Stimulated activated naive B cell treated with anti-CD40 and anti-IgM and Interleukin-4, amounts not matched to agents 10 μg/mL and 1 μg/mL and 100 μg/mL, for 72 hours (primary cell): ENCODE results near the gene PROSER3.

Experiments
- ATAC-seq, 2 donors: fragments of 150-1000 bp; cut with Tn5 transposase; replicated peaks; 2 replicates each; pipeline ENCODE4 v1.10.0; 2021; ENCODE audit warnings: moderate library complexity in 1 of 2
- DNase-seq: peaks from one replicate; pipeline ENCODE4 v3.0.0; 2021
- H3K27ac Mint-ChIP-seq: one replicate; pipeline ENCODE4 v1.8.0; 2022; ENCODE audit warnings: mild to moderate bottlenecking, mixed read lengths
- H3K27me3 Mint-ChIP-seq, 2 donors: one replicate each; pipeline ENCODE4 v1.8.0; 2022; ENCODE audit warnings: mixed read lengths in 2 of 2
- H3K36me3 Mint-ChIP-seq, 2 donors: one replicate each; pipeline ENCODE4 v1.8.0; 2022; ENCODE audit warnings: mixed read lengths in 2 of 2, mild to moderate bottlenecking in 1 of 2
- H3K4me1 Mint-ChIP-seq, 2 donors: one replicate each; pipeline ENCODE4 v1.8.0; 2022; ENCODE audit warnings: mixed read lengths in 2 of 2, mild to moderate bottlenecking in 1 of 2
- H3K4me3 Mint-ChIP-seq, 2 donors: one replicate each; pipeline ENCODE4 v1.8.0; 2022; ENCODE audit warnings: mild to moderate bottlenecking in 2 of 2, mixed read lengths in 2 of 2, moderate library complexity in 1 of 2
- H3K9me3 Mint-ChIP-seq, 2 donors: one replicate each; pipeline ENCODE4 v1.8.0; 2022; ENCODE audit warnings: mixed read lengths in 2 of 2, mild to moderate bottlenecking in 1 of 2

The PROSER3 gene

DNA sequence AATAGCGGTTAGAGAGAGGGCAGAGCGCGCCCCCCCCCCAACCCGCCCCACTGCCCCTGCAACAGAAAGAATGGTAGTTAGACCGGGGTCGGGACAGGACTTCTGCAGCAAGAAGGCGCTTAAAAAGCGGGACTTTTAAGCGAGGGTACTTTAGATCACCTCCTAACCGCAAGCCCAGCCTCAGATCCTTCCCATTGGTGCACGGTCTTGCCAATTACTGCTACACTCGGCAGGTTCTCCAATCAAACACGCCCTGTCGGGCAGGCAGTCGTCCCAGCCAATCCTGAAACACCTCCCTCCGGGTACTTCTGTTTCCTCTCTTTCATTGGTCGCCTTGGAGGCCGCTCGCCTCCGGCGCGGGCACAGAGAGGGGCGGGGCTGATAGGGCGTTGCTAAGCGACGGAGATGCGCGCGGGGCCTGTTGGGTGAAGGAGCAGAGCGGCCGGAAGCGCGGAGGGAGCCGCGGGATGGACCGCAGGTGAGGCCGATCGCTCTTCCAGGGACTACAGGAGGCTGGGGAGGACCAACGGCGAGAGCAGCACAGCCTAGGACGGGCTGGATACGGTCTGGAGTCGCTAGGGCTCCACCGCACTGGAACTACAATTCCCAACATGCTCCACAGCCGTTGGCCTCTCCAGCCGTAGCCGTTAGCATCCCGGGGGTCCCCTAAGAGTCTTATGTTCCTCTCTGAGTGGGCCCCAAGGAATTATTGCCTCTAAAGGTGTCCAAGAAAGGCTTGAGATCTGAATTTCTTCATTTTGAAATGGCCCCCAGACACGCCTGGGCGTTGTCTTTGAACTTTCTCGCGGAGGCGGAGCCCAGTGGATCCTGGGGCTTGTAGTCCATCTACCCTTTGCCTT is at the start of gene PROSER3:
PROSER3 (plus strand) TSS at position 428 of the 860 bp plus-strand sequence; CDS start at position 468, 40 bp downstream.
- Mint-ChIP-seq H3K27me3 (peaks cover 20 to 22% of the 10 kb centered on the region in 2 donors), H3K4me3 (peak within 1 kb of the TSS; percentile 91 to 94), H3K27ac (peak within 1 kb of the TSS; percentile 97), H3K36me3 (peaks cover 35 to 41% of the 10 kb centered on the region in 2 donors), H3K4me1 (peaks cover 23 to 38% of the 10 kb centered on the region in 2 donors), H3K9me3 (no peaks in the 10 kb centered on the region)
- ATAC-seq (peak; percentile 97), DNase-seq (peak; percentile 100)

DNA sequence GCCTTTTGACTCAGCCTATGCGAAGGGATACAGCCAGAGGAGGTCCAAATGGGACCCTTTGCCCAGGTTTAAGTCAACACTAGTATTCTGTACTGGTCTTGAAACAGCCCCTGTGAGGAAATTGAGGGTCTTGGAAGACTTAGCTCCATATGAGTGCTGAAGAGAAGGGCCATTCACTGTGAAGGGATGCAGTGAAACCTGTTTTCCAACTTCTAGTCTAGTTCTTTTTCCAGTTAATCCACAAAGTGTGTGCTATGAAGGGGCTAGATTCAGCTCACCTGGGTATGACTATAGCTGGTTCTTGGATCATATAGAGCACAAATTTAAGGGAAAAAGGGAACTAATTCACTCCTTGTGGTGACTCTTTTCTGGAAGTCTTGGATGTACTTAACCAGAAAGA is 49.6 kb upstream of the PROSER3 start:
- ATAC-seq (no peak), DNase-seq (no peak)
- peaks cover 24 to 34% of the 10 kb centered on the region in 2 donors for H3K4me1 Mint-ChIP-seq
- no peak overlapping the region for H3K27ac Mint-ChIP-seq
- no peak overlapping the region for H3K4me3 Mint-ChIP-seq
- H3K36me3 Mint-ChIP-seq = peaks cover 6 to 11% of the 10 kb centered on the region in 2 donors
- peaks cover 2 to 4% of the 10 kb centered on the region in 2 donors for H3K9me3 Mint-ChIP-seq
- no peaks in the 10 kb centered on the region for H3K27me3 Mint-ChIP-seq

DNA sequence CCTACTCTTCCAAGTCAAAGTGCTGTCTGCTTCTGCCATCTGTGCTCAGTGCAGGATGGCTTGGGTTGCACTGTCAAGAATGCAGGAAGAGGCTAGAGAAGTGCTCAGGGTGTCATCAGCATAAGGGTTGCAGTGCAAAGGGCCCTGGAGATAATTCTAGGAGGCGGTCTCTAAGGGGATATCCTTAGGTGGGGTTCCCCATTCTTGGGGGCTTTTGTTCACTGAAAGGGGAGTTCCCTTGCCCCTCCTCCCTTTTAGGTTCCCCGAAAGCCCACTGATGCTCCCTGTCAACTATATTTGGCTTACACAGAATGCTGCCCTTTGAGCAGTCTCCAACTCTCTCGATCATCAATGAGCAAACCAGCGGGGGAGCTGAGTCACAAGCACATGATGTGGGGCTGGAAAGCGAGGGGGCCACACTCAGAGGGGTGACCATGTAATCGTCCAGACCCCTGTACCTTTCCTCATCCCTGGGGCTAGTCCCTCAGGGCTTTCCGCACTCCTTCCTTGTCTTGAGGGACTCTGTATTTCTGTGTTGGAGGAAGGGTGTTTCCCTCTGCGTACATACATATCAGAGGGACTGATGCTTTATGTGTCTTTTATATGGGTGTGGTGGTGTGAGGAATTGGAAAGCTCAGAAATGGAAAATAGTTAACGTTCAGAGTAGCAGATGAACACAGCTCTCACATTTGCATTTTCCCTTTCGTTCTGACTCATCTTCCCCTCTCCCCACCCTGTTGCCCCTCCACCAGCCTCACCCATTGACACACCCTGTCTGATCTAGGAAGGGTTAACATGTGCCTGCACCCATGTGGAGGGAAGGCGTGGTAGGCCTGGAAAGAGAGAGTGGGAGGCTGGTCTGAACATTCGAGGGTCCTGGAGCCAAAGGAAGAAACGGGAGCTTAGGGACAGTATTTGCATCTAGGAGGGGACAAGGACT is 46.9 kb upstream of the PROSER3 start:
- DNase-seq (peak; percentile 76), ATAC-seq (peak; percentile 62 to 71)
- peak overlapping the region; percentile 99 for H3K27ac Mint-ChIP-seq
- H3K36me3 Mint-ChIP-seq = peaks cover 12 to 31% of the 10 kb centered on the region in 2 donors
- H3K9me3 Mint-ChIP-seq = peaks cover 2 to 4% of the 10 kb centered on the region in 2 donors
- H3K4me3 Mint-ChIP-seq = peak overlapping the region; percentile 62 to 81
- H3K4me1 Mint-ChIP-seq = peaks cover 46 to 61% of the 10 kb centered on the region in 2 donors
- no peaks in the 10 kb centered on the region for H3K27me3 Mint-ChIP-seq

DNA sequence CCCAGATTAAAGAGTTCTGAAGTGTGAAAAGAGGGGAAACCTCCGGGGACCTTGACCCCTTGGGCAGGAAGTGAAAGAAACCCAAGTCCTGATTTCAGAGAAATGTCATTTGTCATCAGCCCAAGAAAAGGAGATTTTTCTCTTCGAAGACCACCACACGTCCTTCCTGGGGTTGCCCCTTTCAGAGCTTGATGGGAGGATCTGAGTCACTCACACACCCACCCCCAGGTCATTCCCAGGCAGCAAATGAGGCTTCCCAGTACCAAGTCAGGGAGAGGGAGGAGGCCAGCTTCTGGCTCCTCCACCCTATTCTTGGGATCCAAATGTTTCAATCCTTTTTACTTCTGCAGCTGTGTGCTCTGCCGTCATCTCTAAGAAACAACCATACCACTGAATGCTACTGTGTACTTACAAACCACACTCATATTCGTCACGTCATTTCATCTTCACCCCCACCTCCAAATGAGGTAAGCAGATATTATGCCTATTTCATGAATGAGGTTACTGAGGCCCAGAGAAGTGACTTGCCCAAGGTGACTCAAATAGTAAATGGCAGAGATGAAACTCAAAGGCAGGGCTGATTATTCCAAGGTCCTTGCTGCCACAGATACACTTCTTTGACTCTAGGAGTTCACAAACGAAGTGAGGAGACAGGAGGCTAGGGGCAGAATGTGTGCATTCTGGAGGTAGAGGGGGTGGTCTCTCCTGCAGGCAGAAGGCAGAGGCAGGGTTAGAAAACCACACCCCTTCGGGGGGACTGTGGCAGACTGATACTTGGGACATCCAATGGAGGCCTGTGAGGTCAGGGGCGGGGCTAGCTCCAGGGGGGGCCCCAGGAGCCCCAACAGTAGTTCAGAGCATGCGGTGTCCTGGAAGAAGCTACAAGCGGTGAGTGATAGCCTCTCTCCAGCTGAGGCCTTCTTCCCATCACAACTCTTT is 45.1 kb upstream of the PROSER3 start:
- Mint-ChIP-seq H3K4me3 (peak overlapping the region; percentile 88 to 97), H3K36me3 (peaks cover 14 to 38% of the 10 kb centered on the region in 2 donors), H3K4me1 (peaks cover 51 to 69% of the 10 kb centered on the region in 2 donors), H3K27me3 (no peaks in the 10 kb centered on the region), H3K9me3 (peaks cover 2 to 4% of the 10 kb centered on the region in 2 donors), H3K27ac (peak overlapping the region; percentile 99)
- ATAC-seq (peak; percentile 19 to 22), DNase-seq (peak; percentile 44)

DNA sequence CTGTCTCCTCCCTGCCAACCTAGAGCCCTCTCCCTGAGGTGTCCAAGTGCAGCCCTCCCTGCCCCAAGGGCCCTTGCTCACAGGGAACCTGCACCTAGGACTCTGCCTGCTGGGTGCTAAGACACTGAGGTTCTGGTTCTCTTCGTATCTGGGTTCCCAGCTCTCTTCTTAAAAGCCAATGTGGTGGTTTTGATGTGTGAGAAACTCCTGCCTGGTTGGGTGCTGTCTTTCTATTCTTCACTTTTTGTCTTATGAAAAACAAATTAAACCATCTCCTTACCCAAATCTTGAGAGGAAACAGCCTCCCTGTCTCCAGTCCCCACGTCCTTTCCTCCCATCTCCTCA is 44.5 kb upstream of the PROSER3 start:
- DNase-seq (no peak), ATAC-seq (no peak)
- Mint-ChIP-seq H3K36me3 (peaks cover 14 to 38% of the 10 kb centered on the region in 2 donors), H3K27ac (peak overlapping the region; percentile 99), H3K4me1 (peaks cover 51 to 69% of the 10 kb centered on the region in 2 donors), H3K27me3 (no peaks in the 10 kb centered on the region), H3K9me3 (peaks cover 2 to 4% of the 10 kb centered on the region in 2 donors), H3K4me3 (peak overlapping the region; percentile 88 to 97)

DNA sequence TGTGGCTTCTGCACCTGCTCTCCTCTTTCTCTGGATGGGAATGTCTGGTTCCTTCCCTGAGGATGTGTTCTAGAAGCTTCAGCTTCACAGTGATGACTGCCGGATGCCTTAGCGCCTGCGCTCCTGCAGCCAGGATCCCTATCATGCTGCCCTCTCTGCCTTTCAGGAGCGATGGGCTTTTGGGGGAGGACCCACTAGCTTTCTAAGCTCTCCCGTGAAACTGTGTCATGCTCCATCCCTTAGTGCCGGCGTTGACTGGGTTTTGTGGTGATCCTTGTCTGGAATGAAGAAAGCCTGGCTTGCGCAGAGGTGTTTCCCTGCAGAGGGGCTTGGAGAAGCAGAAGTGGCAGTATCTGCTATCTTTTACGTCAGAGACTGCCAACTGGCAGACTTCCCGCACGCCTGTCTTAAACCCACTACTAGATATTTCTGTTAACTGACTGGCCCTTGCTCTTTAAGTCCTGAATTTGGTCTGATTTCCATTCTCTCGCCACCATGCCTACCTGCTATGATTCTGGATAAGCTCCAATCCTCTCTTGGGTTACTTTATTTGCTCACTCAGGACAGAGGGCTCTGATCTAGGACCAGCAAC is 44.0 kb upstream of the PROSER3 start:
- H3K4me3 Mint-ChIP-seq = peak overlapping the region; percentile 88 to 97
- peaks cover 2 to 4% of the 10 kb centered on the region in 2 donors for H3K9me3 Mint-ChIP-seq
- H3K4me1 Mint-ChIP-seq = peaks cover 54 to 73% of the 10 kb centered on the region in 2 donors
- ATAC-seq (no peak), DNase-seq (no peak)
- peak overlapping the region; percentile 99 for H3K27ac Mint-ChIP-seq
- no peaks in the 10 kb centered on the region for H3K27me3 Mint-ChIP-seq
- H3K36me3 Mint-ChIP-seq = peaks cover 17 to 38% of the 10 kb centered on the region in 2 donors

DNA sequence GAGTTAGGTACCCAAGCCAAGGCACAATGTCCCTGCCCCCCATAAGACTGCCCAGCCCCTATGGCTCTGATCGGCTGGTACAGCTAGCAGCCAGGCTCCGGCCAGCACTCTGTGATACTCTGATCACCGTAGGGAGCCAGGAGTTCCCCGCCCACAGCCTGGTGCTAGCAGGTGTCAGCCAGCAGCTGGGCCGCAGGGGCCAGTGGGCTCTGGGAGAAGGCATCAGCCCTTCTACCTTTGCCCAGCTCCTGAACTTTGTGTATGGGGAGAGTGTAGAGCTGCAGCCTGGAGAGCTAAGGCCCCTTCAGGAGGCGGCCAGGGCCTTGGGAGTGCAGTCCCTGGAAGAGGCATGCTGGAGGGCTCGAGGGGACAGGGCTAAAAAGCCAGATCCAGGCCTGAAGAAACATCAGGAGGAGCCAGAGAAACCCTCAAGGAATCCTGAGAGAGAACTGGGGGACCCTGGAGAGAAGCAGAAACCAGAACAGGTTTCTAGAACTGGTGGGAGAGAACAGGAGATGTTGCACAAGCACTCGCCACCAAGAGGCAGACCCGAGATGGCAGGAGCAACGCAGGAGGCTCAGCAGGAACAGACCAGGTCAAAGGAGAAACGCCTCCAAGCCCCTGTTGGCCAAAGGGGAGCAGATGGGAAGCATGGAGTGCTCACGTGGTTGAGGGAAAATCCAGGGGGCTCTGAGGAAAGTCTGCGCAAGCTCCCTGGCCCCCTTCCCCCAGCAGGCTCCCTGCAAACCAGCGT is 43.2 kb upstream of the PROSER3 start:
- peaks cover 60 to 81% of the 10 kb centered on the region in 2 donors for H3K4me1 Mint-ChIP-seq

DNA sequence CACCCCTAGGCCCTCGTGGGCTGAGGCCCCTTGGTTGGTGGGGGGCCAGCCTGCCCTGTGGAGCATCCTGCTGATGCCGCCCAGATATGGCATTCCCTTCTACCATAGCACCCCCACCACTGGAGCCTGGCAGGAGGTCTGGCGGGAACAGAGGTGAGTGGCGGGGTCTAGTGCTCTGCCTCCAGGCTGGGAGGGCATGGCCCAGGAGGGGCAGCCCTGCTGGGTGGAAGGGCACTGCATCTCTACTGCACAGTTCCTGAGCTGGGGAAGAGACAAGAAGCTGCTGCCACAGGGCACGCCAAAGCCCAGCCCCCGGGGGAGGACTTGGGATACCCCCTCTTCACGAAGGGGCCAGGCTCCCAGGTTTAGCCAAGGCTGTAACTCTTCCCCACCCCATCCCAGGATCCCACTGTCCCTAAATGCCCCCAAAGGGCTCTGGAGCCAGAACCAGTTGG is 42.6 kb upstream of the PROSER3 start:
- H3K4me3 Mint-ChIP-seq = peak overlapping the region; percentile 88 to 97
- peaks cover 2 to 4% of the 10 kb centered on the region in 2 donors for H3K9me3 Mint-ChIP-seq
- peaks cover 62 to 82% of the 10 kb centered on the region in 2 donors for H3K4me1 Mint-ChIP-seq
- peak overlapping the region; percentile 93 for H3K27ac Mint-ChIP-seq
- DNase-seq = no peak
- peaks cover 25 to 46% of the 10 kb centered on the region in 2 donors for H3K36me3 Mint-ChIP-seq
- ATAC-seq = no peak
- no peaks in the 10 kb centered on the region for H3K27me3 Mint-ChIP-seq

More for the DNA sequence above, 43.2 kb upstream of the PROSER3 start:
- H3K9me3 Mint-ChIP-seq = peaks cover 2 to 4% of the 10 kb centered on the region in 2 donors
- H3K4me3 Mint-ChIP-seq = peak overlapping the region; percentile 88 to 97
- ATAC-seq = no peak
- no peak for DNase-seq
- peak overlapping the region; percentile 99 for H3K27ac Mint-ChIP-seq
- H3K27me3 Mint-ChIP-seq = no peaks in the 10 kb centered on the region
- H3K36me3 Mint-ChIP-seq = peaks cover 21 to 42% of the 10 kb centered on the region in 2 donors

DNA sequence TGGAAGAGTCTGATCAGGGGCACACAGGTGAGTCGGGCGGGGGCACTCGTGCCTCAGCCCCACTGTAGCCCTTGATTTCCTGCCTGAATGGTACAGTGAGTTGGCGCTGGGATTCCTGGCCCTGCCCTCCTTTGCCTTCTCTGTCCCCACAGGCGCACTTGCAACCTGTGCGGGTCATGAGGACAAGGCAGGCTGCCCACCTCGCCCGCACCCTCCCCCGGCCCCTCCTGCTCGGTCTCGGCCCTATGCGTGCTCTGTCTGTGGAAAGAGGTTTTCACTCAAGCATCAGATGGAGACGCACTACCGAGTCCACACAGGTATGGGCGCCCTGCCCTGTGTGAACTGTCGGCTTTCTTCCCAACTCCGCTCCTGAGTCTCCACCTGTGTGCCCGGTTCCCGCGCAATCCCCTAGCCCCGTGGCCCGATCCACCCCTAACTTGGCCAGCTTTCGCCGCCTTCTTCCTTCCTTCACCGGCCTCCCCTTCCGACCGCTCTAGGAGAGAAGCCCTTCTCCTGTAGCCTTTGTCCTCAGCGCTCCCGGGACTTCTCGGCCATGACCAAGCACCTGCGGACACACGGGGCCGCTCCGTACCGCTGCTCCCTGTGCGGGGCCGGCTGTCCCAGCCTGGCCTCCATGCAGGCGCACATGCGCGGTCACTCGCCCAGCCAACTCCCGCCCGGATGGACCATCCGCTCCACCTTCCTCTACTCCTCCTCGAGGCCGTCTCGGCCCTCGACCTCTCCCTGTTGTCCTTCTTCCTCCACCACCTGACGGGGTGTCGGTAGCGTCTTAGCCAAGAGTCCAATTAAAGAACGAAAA is 41.8 kb upstream of the PROSER3 start:
- Mint-ChIP-seq H3K27me3 (no peaks in the 10 kb centered on the region), H3K4me3 (peak overlapping the region; percentile 88 to 97), H3K4me1 (peaks cover 59 to 80% of the 10 kb centered on the region in 2 donors), H3K36me3 (peaks cover 31 to 52% of the 10 kb centered on the region in 2 donors), H3K9me3 (peaks cover 2 to 4% of the 10 kb centered on the region in 2 donors), H3K27ac (peak overlapping the region; percentile 93)
- ATAC-seq (peak in 1 of 2 donors; percentile 0), DNase-seq (no peak)

DNA sequence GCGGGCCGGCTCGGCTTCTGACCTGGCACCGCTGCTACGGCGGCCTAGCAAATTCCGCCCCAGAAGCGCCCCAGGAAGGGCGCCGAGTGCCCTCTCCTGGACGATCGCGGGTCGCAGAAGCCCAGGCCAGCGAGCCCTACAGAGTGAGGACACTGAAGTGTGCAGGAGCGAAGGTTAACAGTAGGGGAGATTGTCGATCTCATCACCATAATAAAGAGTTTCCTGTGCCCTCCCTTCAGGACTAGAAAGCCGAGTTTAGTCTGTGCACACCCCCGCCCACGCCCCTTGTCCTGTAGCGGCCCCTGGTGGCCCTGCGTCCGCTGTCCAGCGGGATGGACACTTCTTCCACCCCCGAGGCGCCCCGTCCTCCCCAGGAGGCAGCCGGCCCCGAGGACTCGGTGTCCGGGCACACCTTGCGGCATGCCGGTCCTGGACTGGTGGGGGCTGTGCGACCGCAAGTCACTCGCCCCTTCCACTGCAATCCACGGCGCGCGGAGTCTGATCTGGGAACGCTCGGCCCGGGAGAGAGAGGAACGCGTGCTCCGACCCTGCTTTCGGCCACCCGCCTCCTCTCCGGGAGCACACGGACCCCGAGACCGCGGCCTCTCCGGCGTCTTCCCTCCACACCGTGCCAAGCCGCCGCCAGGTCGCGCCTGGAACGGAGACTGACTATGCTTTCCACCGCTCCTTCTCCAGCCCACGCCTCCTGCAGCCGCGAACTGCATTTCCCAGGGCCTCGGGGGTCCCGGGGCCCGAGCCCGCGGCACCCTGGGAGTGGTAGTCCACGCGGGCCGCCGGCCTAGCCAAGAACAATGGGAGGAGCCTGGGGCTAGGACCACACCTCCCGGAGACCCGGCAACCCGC is 40.9 kb upstream of the PROSER3 start:
- Mint-ChIP-seq H3K27ac (peak overlapping the region; percentile 93), H3K9me3 (no peaks in the 10 kb centered on the region), H3K36me3 (peaks cover 35 to 56% of the 10 kb centered on the region in 2 donors), H3K4me3 (peak overlapping the region; percentile 88 to 97), H3K4me1 (peaks cover 57 to 80% of the 10 kb centered on the region in 2 donors), H3K27me3 (no peaks in the 10 kb centered on the region)
- ATAC-seq (peak; percentile 76 to 82), DNase-seq (peak; percentile 74)
